Brain pericyte (primary cell): ENCODE results near the gene SPANXN5.
"Not testable (repeated sequence)": the region's sequence is repeated elsewhere in the genome, so short reads cannot be mapped to it uniquely, and the experiment has no call there.

Source experiments
- DNase-seq: peaks from one replicate; pipeline ENCODE4 v3.0.0-alpha.2; 2012; ENCODE audit warnings: low read depth, low spot score

Gene SPANXN5

GRCh38 chrX:52797327-52797726 lies at the start of gene SPANXN5:
SPANXN5 (minus strand) TSS chrX:52797427; CDS start chrX:52797348, 79 bp downstream.
- not testable (repeated sequence) for DNase-seq

GRCh38 chrX:52843619-52844018 lies 46.4 kb upstream of the SPANXN5 start:
- not testable (repeated sequence) for DNase-seq

GRCh38 chrX:52839137-52839536 lies 41.9 kb upstream of the SPANXN5 start:
- no peak for DNase-seq

GRCh38 chrX:52830551-52830950 lies 33.3 kb upstream of the SPANXN5 start:
- no peak for DNase-seq

GRCh38 chrX:52824608-52825007 lies 27.4 kb upstream of the SPANXN5 start:
- DNase-seq = no peak

GRCh38 chrX:52821079-52821760 lies 24.0 kb upstream of the SPANXN5 start:
- no peak for DNase-seq

GRCh38 chrX:52819788-52820187 lies 22.6 kb upstream of the SPANXN5 start:
- no peak for DNase-seq

- no peak for DNase-seq
These were observed 13.9 kb upstream of the SPANXN5 start, which contains the start of gene XAGE5 for GRCh38 chrX:52811065-52811625. XAGE5 (plus strand) TSS chrX:52811287; CDS start chrX:52812567, 1,280 bp downstream.

- not testable (repeated sequence) for DNase-seq
These were observed 7.6 kb upstream of the SPANXN5 start for GRCh38 chrX:52804876-52805275.

GRCh38 chrX:52773504-52773903 lies 23.7 kb downstream of the SPANXN5 start:
- not testable (repeated sequence) for DNase-seq

GRCh38 chrX:52765983-52766382 lies 31.2 kb downstream of the SPANXN5 start:
- DNase-seq = not testable (repeated sequence)

- not testable (repeated sequence) for DNase-seq
These were observed 46.3 kb downstream of the SPANXN5 start, which contains the start of gene SSX2B for GRCh38 chrX:52750952-52751351. SSX2B (plus strand) TSS chrX:52751252; CDS start chrX:52752681, 1,429 bp downstream.
